HuH-7.5 (cell line): ENCODE results near the gene LIMCH1.
"Not testable (repeated sequence)": the region's sequence is repeated elsewhere in the genome, so short reads cannot be mapped to it uniquely, and the experiment has no call there.

Experiments used
- DNase-seq: peaks from one replicate; pipeline ENCODE4 v3.0.0; 2011; ENCODE audit warnings: low spot score

The LIMCH1 gene

GRCh38 chr4:41686893-41687292 lies 148.9 kb downstream of the LIMCH1 start:
- DNase-seq, result no peak

DNA sequence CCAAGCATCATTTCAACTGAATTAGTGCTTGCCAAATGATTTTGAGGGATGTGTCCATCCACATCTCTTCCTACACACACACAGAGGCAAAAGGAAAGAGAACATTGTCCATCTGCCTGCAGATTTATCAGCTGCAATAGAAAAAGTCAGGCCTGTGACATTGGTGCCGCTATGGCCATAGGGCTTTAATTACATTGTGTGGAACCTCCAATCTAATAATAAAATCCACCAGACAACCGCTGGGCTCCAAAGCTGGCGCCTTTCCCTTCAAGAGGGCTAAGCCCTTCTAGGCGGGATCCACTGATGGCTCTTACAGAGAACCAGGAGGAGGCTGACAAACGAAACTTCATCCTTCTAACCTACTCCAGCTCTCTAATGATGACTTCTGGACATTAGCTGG lies 150.0 kb downstream of the LIMCH1 start:
- DNase-seq, result no peak

DNA sequence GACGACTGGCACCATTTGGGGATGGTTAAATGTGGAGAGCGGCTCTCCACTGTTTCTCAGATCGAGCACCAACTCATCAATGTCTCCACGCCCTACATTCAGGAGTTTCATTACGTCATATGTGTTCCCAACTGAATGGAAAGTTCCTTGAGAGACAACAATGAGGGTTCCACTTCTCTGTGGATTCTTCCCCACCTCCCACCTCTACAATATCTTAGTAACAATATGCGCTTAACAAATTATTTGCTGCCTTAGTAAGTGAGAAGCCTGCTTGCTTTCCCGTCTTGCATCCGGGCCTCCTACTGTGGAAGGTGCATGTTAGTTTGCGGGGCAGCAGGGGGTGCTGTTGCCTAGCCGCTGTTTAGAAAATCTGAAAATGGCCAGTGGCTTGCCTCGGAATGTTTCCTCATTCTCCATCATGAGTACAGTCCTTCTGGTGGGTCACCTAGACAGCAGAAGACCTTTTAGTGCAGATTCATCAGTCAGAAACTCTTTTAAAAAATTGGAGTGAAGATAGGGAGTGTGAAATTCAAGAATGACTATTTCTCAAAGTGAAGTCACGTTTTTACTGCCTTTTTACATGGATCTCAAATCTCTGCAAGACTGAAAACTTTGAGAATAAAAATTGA lies 154.9 kb downstream of the LIMCH1 start:
- DNase-seq, result no peak

GRCh38 chr4:41693629-41694028 lies 155.7 kb downstream of the LIMCH1 start:
- no peak for DNase-seq

- no peak for DNase-seq
These were observed 158.2 kb downstream of the LIMCH1 start for GRCh38 chr4:41696131-41696530.

GRCh38 chr4:41696763-41697162 lies 158.8 kb downstream of the LIMCH1 start:
- no peak for DNase-seq

- DNase-seq, result no peak
These were observed 164.0 kb downstream of the LIMCH1 start for GRCh38 chr4:41701983-41702382.

DNA sequence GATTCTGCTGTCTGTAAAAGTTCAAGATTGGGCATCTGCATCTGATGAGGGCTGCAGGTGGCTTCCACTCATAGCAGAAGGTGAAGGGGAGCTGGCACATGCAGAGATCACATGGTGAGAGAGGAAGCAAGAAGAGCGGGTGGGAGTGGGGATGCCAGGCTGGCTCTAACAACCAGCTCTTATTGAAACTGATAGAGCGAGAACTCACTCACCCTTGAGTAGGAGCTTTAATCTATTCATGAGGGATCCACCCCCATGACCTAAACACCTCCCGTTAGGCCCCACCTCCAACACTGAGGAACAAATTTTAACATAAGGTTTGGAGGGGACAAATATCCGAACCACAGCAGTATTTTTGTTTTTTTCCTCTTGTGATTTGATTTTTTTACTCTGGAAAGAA lies 164.8 kb downstream of the LIMCH1 start:
- no peak for DNase-seq

DNA sequence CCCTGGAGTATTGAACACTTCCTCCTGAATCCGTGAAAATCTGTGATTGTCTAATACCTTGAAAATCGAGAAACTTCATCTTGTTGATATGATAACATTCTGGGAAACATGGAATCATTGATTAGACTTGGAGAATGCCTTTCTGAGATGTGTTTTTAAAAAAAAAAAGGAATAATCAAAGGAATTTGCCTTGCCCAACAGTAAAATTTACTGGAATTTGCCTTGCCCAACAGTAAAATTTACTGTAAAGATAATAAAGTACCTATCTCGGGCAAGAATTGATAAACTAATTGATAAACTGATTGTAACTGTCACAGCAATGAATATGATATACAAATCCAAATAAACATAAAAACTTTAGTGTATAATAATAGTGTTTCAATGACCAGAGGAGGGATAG lies 165.8 kb downstream of the LIMCH1 start:
- DNase-seq, result no peak

DNA sequence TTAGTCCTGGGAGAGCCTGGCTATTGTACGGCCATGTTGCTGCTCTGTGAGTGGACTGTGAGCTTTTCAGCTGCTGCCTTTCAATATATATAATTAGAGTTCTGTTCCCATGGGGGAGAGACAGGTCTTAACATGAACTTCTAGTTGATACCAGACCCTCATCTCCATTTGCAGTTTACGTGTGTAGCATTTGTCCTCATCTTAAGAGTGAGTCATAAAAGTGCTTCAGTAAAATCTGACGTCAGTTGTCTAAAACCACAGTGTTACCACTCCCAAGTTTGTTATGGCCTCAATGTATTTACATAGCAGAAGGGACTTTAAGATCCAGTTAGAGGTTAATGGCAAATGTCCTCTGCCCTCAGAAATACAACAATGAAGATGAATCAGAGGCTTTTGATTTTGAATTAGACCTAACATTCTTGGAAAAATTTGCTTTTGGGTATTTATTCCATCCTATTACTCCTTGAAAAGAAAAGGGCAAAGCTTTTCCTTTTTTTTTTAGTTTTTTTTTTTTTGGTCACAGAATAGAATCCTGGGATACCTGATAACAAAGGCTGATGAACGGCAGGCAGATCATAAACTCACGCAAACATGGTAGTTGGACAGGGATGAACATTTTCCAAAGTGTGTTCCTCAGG lies 172.0 kb downstream of the LIMCH1 start:
- no peak for DNase-seq

DNA sequence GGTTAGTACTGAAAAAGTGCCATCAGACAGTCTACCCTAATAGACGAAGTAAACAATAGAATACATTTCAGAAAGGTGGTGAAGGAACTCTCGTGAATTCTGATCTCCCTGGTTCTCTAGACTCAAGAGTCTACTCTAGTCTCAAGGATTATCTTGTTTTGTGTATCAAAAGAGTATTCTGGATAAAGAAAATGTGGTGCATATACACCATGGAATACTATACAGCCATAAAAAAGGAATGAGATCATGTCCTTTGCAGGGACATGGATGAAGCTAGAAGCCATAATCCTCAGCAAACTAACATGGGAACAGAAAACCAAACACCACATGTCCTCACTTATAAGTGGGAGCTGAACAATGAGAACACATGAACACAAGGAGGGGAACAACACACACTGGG lies 173.7 kb downstream of the LIMCH1 start:
- DNase-seq, result not testable (repeated sequence)

DNA sequence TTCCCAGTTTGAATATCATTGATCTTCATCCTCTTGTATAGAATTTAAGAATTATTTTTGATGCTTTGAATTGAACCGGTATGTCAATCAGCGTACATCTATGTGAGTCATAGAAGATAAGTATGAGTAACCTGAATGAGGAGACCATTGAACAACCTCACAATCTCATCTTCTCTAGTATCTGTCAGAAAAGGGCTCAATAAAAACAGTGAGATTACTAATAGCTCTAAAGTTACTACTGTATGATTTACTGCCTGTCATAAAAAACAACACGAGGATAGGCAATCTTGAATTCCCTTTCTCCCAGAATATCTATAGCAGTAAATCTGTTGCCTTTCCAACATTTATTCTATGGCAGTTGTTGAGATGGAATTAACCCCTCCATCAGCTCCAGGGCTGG lies 174.5 kb downstream of the LIMCH1 start:
- DNase-seq, result no peak

DNA sequence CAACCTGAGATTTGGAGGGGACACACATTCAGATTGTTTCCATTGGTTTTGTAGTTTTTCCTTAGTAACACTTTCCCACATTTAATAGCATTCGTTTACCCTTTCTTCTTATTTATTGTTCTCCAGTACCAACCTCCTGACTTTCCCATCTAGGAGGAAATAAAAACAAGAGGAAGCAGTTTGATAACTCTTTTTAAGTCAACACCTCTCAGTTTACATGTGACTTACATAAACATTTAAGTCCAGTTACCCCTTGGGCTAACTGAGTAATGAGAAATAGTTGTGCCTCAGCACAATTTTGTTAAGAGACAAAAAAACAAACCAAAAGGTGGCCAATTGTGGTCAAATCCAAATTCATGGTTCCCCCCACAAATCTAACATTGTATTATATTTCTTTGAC lies 175.8 kb downstream of the LIMCH1 start:
- no peak for DNase-seq

GRCh38 chr4:41714364-41715000 lies 176.5 kb downstream of the LIMCH1 start:
- no peak for DNase-seq

- no peak for DNase-seq
These were observed 177.2 kb downstream of the LIMCH1 start for GRCh38 chr4:41715155-41715554.

- no peak for DNase-seq
These were observed 180.9 kb downstream of the LIMCH1 start for GRCh38 chr4:41718907-41719306.

GRCh38 chr4:41719417-41719816 lies 181.5 kb downstream of the LIMCH1 start:
- DNase-seq, result no peak

DNA sequence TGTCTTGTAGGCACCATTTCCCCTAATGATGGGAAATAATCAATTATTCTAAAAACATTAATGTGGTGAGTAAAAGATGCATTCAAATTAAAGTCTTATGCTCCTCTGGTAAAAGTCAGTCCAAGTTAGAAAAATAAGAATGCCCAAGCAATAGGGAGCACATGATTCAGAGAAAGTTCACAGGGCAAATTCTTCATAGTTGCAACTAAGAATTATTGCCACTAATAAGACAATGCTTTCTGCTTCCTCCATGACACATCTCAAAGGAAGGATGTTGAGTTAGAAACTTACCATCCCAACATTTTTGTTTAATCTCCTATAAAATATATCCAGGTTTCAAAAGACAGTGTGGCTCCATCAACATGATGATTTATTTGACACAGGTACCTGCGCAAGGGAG lies 184.2 kb downstream of the LIMCH1 start:
- no peak for DNase-seq

- DNase-seq, result no peak
These were observed 185.3 kb downstream of the LIMCH1 start for GRCh38 chr4:41723286-41723685.

DNA sequence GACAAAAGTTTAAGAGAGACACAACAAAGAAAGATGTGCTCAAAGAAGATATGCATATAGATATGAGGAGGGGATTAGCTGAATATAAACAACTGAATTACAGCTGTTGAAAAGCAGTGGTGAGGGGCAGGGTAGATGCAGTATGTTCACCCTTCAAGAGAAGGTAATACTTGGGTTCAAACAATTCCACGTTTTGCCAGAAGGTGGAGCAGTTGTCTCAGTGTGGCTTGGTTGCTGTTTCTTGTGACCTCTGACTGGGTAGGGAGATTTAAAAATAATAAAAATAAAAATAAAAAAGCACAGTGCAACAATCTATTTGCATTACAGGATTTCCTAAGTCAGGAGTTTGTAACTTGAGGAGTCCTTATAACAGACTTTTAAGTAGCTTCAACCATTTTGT lies 187.3 kb downstream of the LIMCH1 start:
- DNase-seq, result no peak

- no peak for DNase-seq
These were observed 190.1 kb downstream of the LIMCH1 start for GRCh38 chr4:41727861-41728572.

DNA sequence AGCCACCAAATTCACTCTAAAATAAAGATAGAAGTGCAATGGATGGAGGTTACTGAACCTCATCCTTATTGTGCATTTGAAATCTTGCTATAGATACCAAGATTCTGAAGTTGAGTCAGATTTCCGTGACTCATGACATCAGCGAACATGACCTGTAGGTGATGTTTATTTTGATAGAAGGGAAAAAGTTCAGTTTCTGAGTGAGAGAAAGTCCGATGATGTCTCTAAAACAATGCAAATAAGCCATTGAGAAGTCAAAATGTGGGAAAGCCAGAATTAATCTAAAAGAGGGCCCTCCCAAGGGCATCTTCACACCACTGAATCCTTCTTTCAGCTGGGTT lies 190.6 kb downstream of the LIMCH1 start:
- DNase-seq, result no peak

GRCh38 chr4:41731569-41732126 lies 193.7 kb downstream of the LIMCH1 start:
- no peak for DNase-seq
